HEK293T (cell line): ENCODE results near the gene UTF1.

ENCODE experiments used
- ARNT ChIP-seq: fragments of 450-650 bp; IDR thresholded peaks from 2 replicates; pipeline ENCODE4 v1.6.1; 2017; ENCODE audit warnings: mild to moderate bottlenecking
- BHLHE40 ChIP-seq: fragments of 450-650 bp; IDR thresholded peaks from 2 replicates; pipeline ENCODE4 v1.6.1; 2016; ENCODE audit warnings: mild to moderate bottlenecking, moderate library complexity, borderline replicate concordance
- FOXA1 ChIP-seq: fragments of 450-650 bp; IDR thresholded peaks from 2 replicates; pipeline ENCODE4 v1.6.1; 2016; ENCODE audit warnings: mild to moderate bottlenecking
- FOXM1 ChIP-seq: fragments of 450-650 bp; IDR thresholded peaks from 2 replicates; pipeline ENCODE4 v1.6.1; 2017; ENCODE audit warnings: mild to moderate bottlenecking, borderline replicate concordance
- NFRKB ChIP-seq: fragments of 450-650 bp; IDR thresholded peaks from 2 replicates; pipeline ENCODE4 v1.6.1; 2016; ENCODE audit warnings: mild to moderate bottlenecking, moderate library complexity
- SP1 ChIP-seq: fragments of 450-650 bp; IDR thresholded peaks from 2 replicates; pipeline ENCODE4 v1.6.1; 2017
- SUZ12 ChIP-seq: fragments of 450-650 bp; IDR thresholded peaks from 2 replicates; pipeline ENCODE4 v1.6.1; 2016; ENCODE audit warnings: mild to moderate bottlenecking

DNA sequence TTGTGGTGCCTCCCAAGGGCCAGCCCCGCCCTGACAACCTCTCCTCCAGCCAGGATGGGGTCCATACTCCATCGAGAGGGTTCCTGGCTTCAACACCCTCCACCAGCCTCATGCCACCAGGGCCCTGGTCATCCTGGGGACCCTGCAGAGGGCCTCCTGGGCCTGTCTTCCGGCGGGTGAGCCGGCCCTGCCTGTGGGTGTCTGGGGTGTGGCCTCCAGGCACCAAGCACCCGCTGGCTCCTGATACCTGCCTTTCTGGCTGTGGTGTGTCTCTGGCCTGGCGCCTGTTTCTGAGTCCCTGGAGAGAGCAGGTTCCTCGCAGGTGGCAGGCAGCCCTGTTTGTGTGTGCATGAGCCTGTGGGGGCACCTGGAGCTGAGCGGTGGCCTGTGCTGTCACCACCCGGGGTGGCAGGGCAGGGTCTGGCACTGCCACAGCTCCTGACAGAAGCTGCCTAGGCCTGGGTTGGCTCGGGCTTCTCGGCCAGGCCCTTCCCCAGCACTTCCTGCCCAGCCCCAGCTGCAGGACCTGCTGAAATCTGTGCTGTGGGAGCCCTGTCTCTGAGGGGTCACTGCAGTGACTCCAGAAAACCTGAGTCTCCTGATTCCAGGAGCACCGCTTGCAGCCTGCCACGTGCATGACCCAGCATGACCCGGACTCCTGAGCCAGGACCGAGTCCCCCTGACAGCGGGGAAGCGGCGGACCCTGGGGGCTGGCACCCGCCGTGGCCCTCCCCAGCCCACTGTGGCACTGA is 28.2 kb downstream of the UTF1 start:
- no peak for TF ChIP-seq FOXA1
- TF ChIP-seq SUZ12, result no peak
- no peak for TF ChIP-seq BHLHE40
- no peak for TF ChIP-seq SP1
- no peak for TF ChIP-seq NFRKB
- no peak for TF ChIP-seq ARNT
- no peak for TF ChIP-seq FOXM1
